ENCODE measurements around the gene PLA2G2C. TPM values are rescaled to one million over a fixed set of nuclear protein-coding genes. Genes with fewer than 3 reads are reported as not detected.

PLA2G2C gene
- total and polyA plus RNA-seq, 2 donors (not counting 1 experiment from before 2014, with no cell fraction given) = 0.03 TPM; not detected in 1

- Mint-ChIP-seq H3K27ac (peak overlapping the region; percentile 84), H3K9me3 (ENCODE audit: insufficient read depth) (no peaks in the 10 kb centered on the region), H3K27me3 (no peaks in the 10 kb centered on the region), H3K4me3 (peak overlapping the region; percentile 86), H3K4me1 (peaks cover 20% of the 10 kb centered on the region)
- H3K9me3 ChIP-seq (ENCODE audit: control extremely low read depth in 1 of 3, control insufficient read depth in 2 of 3, insufficient read depth in 1 of 3, low read length in 2 of 3) = peaks cover 0 to 4% (median 0%) of the 10 kb centered on the region in 3 donors
- intact Hi-C loops (cut with micrococcal nuclease) = loop anchor here (1.0 kb wide), 1 partner anchor 43 kb away; no protein-coding TSS in a partner anchor
- peak overlapping the region; percentile 95 for H3K4me2 ChIP-seq (replicated peaks; ENCODE audit: low read depth, low read length, poor library complexity, severe bottlenecking)
- ChIA-PET POLR2A (interaction anchor here (0.6 kb wide), 2 partner anchors 77 to 961 kb away, joined by 3 to 6 read pairs; no protein-coding TSS in a partner anchor), CTCF (interaction anchor here (0.5 to 6.4 kb wide), 30 partner anchors 8 to 342 kb away, joined by 3 to 126 read pairs (median 5); partner anchors contain the start of gene OTUD3)
- H3K4me3 ChIP-seq (ENCODE audit: control extremely low read depth in 1 of 5, extremely low read depth in 1 of 5, insufficient read depth in 1 of 5, low read depth in 2 of 5, low read length in 4 of 5) = peak overlapping the region in 4 of 5 experiments; percentile 52 to 69 (median 60)
- no peaks in the 10 kb centered on the region for H3K79me2 ChIP-seq (ENCODE audit: control insufficient read depth, insufficient read depth, low read length)
- H2AFZ ChIP-seq (ENCODE audit: insufficient read depth, low read depth, low read length, poor library complexity, severe bottlenecking) = peak overlapping the region; percentile 95
- H3K27ac ChIP-seq (ENCODE audit: low read length in 2 of 2) = peak overlapping the region in 1 of 2 donors; percentile 11
- H4K20me1 ChIP-seq (ENCODE audit: control insufficient read depth, insufficient read depth, low read length, poor library complexity, severe bottlenecking) = no peaks in the 10 kb centered on the region
- no peaks in the 10 kb centered on the region for H3K27me3 ChIP-seq (replicated peaks in 1 of 4; ENCODE audit: control extremely low read depth in 1 of 4, control insufficient read depth in 3 of 4, insufficient read depth in 4 of 4, low read length in 3 of 4)
- DNase-seq (peak; percentile 86), ATAC-seq (ENCODE audit: low read depth) (peak; percentile 97)
- 11% methylated on average over 29 of the region's 29 CpGs for WGBS (ENCODE audit: insufficient coverage)
- H3K9ac ChIP-seq (ENCODE audit: low read length) = peak overlapping the region; percentile 71
- H3K36me3 ChIP-seq (replicated peaks in 1 of 2; ENCODE audit: control extremely low read depth in 1 of 2, control insufficient read depth in 1 of 2, extremely low read depth in 1 of 2, insufficient read depth in 2 of 2, low read length in 1 of 2) = no peaks in the 10 kb centered on the region
- no peak for TF ChIP-seq EZH2 (IDR thresholded peaks at IDR 0.05; ENCODE audit: borderline replicate concordance, insufficient read depth, low read depth, low read length, poor library complexity, severe bottlenecking)
- TF ChIP-seq CTCF (IDR thresholded peaks at IDR 0.05) = peak; percentile 95
- H3K4me1 ChIP-seq (ENCODE audit: control insufficient read depth in 2 of 2, insufficient read depth in 2 of 2, low read length in 2 of 2) = peaks cover 5 to 15% of the 10 kb centered on the region in 2 donors
These were observed 34.3 kb downstream of the PLA2G2C start for GRCh38 chr1:20151906-20152598.

GRCh38 chr1:20150969-20151368, 35.3 kb downstream of the PLA2G2C start:
- no peaks in the 10 kb centered on the region for H3K36me3 ChIP-seq (replicated peaks in 1 of 2; ENCODE audit: control extremely low read depth in 1 of 2, control insufficient read depth in 1 of 2, extremely low read depth in 1 of 2, insufficient read depth in 2 of 2, low read length in 1 of 2)
- no peaks in the 10 kb centered on the region for H3K9me3 Mint-ChIP-seq (ENCODE audit: insufficient read depth)
- CTCF ChIA-PET = interaction anchor here (1.0 to 6.4 kb wide), 14 partner anchors 19 to 343 kb away, joined by 3 to 126 read pairs (median 8); partner anchors contain the start of gene OTUD3
- no peaks in the 10 kb centered on the region for H3K79me2 ChIP-seq (ENCODE audit: control insufficient read depth, insufficient read depth, low read length)
- no peak overlapping the region for H3K27ac ChIP-seq (ENCODE audit: low read length in 2 of 2)
- no peak overlapping the region for H3K4me3 ChIP-seq (ENCODE audit: control extremely low read depth in 1 of 5, extremely low read depth in 1 of 5, insufficient read depth in 1 of 5, low read depth in 2 of 5, low read length in 4 of 5)
- no peak overlapping the region for H3K4me3 Mint-ChIP-seq
- H3K27me3 Mint-ChIP-seq = no peaks in the 10 kb centered on the region
- H3K4me2 ChIP-seq (replicated peaks; ENCODE audit: low read depth, low read length, poor library complexity, severe bottlenecking) = no peak overlapping the region
- H3K4me1 ChIP-seq (ENCODE audit: control insufficient read depth in 2 of 2, insufficient read depth in 2 of 2, low read length in 2 of 2) = peaks cover 5 to 15% of the 10 kb centered on the region in 2 donors
- intact Hi-C loops (cut with micrococcal nuclease) = no loop called here
- POLR2A ChIA-PET = no interaction called here
- TF ChIP-seq EZH2 (IDR thresholded peaks at IDR 0.05; ENCODE audit: borderline replicate concordance, insufficient read depth, low read depth, low read length, poor library complexity, severe bottlenecking) (no peak), CTCF (IDR thresholded peaks at IDR 0.05) (no peak)
- H4K20me1 ChIP-seq (ENCODE audit: control insufficient read depth, insufficient read depth, low read length, poor library complexity, severe bottlenecking) = no peaks in the 10 kb centered on the region
- DNase-seq (no peak), ATAC-seq (ENCODE audit: low read depth) (no peak)
- H3K9me3 ChIP-seq (ENCODE audit: control extremely low read depth in 1 of 3, control insufficient read depth in 2 of 3, insufficient read depth in 1 of 3, low read length in 2 of 3) = no peaks in the 10 kb centered on the region
- no peak overlapping the region for H3K9ac ChIP-seq (ENCODE audit: low read length)
- 94% methylated on average over 6 of the region's 6 CpGs for WGBS (ENCODE audit: insufficient coverage)
- H3K4me1 Mint-ChIP-seq = peaks cover 20% of the 10 kb centered on the region
- no peaks in the 10 kb centered on the region for H3K27me3 ChIP-seq (replicated peaks in 1 of 4; ENCODE audit: control extremely low read depth in 1 of 4, control insufficient read depth in 3 of 4, insufficient read depth in 4 of 4, low read length in 3 of 4)
- peak overlapping the region; percentile 26 for H3K27ac Mint-ChIP-seq
- no peak overlapping the region for H2AFZ ChIP-seq (ENCODE audit: insufficient read depth, low read depth, low read length, poor library complexity, severe bottlenecking)

Measured in B cell (primary cell).